DMS 273 treated with DMSO at 0.1 percent for 48 hours (cell line): ENCODE results near the gene AKNA.
A peak's percentile ranks its signal among the peaks of the same experiment; 100 is the strongest.
"Not testable (repeated sequence)": the region's sequence is repeated elsewhere in the genome, so short reads cannot be mapped to it uniquely, and the experiment has no call there.

Experiments used
- DNase-seq: peaks from one replicate; lab custom pipeline; 2025; lab: John Stamatoyannopoulos, UW

Gene AKNA

GRCh38 chr9:114322831-114323531 lies 64.8 kb downstream of the AKNA start, which contains the start of gene ORM1:
TSS of gene ORM1 (plus strand) at chr9:114323098. CDS start at chr9:114323134, 36 bp downstream.
- not testable (repeated sequence) for DNase-seq

GRCh38 chr9:114322160-114322818 lies 65.5 kb downstream of the AKNA start:
- not testable (repeated sequence) for DNase-seq

GRCh38 chr9:114321759-114322158 lies 66.0 kb downstream of the AKNA start:
- DNase-seq: no peak

GRCh38 chr9:114320710-114321109 lies 67.1 kb downstream of the AKNA start:
- DNase-seq: not testable (repeated sequence)

- DNase-seq: no peak
Observed at GRCh38 chr9:114319147-114319546, 68.6 kb downstream of the AKNA start.

GRCh38 chr9:114318416-114318815 lies 69.4 kb downstream of the AKNA start:
- no peak for DNase-seq

- no peak for DNase-seq
Observed at GRCh38 chr9:114317665-114318357, 70.0 kb downstream of the AKNA start.

GRCh38 chr9:114316605-114317230 lies 71.1 kb downstream of the AKNA start:
- DNase-seq: peak; percentile 87

- no peak for DNase-seq
Observed at GRCh38 chr9:114315723-114316363, 71.9 kb downstream of the AKNA start.

- peak; percentile 15 for DNase-seq
Observed at GRCh38 chr9:114314881-114315722, 72.7 kb downstream of the AKNA start.

- DNase-seq: no peak
Observed at GRCh38 chr9:114314256-114314867, 73.4 kb downstream of the AKNA start.

- DNase-seq: no peak
Observed at GRCh38 chr9:114313186-114313585, 74.6 kb downstream of the AKNA start.

GRCh38 chr9:114312513-114312875 lies 75.3 kb downstream of the AKNA start:
- DNase-seq: no peak

- DNase-seq: no peak
Observed at GRCh38 chr9:114311571-114312512, 75.9 kb downstream of the AKNA start.

- no peak for DNase-seq
Observed at GRCh38 chr9:114310471-114311450, 77.0 kb downstream of the AKNA start.

GRCh38 chr9:114309096-114309495 lies 78.7 kb downstream of the AKNA start:
- DNase-seq: no peak

- DNase-seq: no peak
Observed at GRCh38 chr9:114308361-114308950, 79.3 kb downstream of the AKNA start.

- no peak for DNase-seq
Observed at GRCh38 chr9:114307899-114308267, 79.9 kb downstream of the AKNA start.
